Measurements from ENCODE around the gene CORO1C. TPM values are rescaled to one million over a fixed set of nuclear protein-coding genes. Genes with fewer than 3 reads are reported as not detected.

The CORO1C gene
- total and polyA plus RNA-seq, 9 of the 15 experiments (the other 6 are each of a cell fraction or from before 2014, with no cell fraction given), result 55.2 to 280 (median 150) TPM

GRCh38 chr12:108766294-108766693 lies 35.0 kb upstream of the CORO1C start (continued):
- no peak for TF ChIP-seq ZBTB12 (CRISPR knock-in tag; IDR thresholded peaks at IDR 0.05)
- TF ChIP-seq NR2C2 (CRISPR knock-in tag; IDR thresholded peaks at IDR 0.05), result no peak
- no peak for TF ChIP-seq NR2C2 (tag; IDR thresholded peaks at IDR 0.05)
- no peak for TF ChIP-seq HDGF (IDR thresholded peaks at IDR 0.05)

GRCh38 chr12:108765289-108765764 lies 34.0 kb upstream of the CORO1C start:
- peak overlapping the region in 1 of 2 experiments; percentile 41; a peak in 1 of 4 replicates for H3K9ac ChIP-seq (ENCODE audit: insufficient read depth in 1 of 2, low read depth in 2 of 2, low read length in 2 of 2)
- peak; percentile 38; the same call in 2 of the 3 replicates for ATAC-seq
- no peaks in the 10 kb centered on the region for H3K9me3 ChIP-seq (replicated peaks; ENCODE audit: control insufficient read depth, insufficient read depth, low read depth, low read length)
- H3K4me1 ChIP-seq (replicated peaks in 1 of 2; ENCODE audit: control insufficient read depth in 2 of 2, insufficient read depth in 2 of 2, low read length in 2 of 2), result peaks cover 0 to 16% of the 10 kb centered on the region in 2 experiments; a peak in 2 of 5 replicates
- no peak for FAIRE-seq
- no peak overlapping the region for H3K27ac ChIP-seq (ENCODE audit: extremely low read depth, low read depth, low read length)
- no peaks in the 10 kb centered on the region for H3K27me3 ChIP-seq (ENCODE audit: control insufficient read depth in 2 of 2, insufficient read depth in 2 of 2, low read length in 2 of 2)
- 52% methylated on average over 5 of the region's 10 CpGs for WGBS (ENCODE audit: insufficient coverage, low coverage, missing lambda C conversion rate)
- peak overlapping the region; percentile 32; the same call in 1 of the 2 replicates for H2AFZ ChIP-seq (ENCODE audit: low read depth, low read length)
- POLR2A ChIA-PET, result interaction anchor here (0.6 kb wide), 1 partner anchor 29 kb away, joined by 4 read pairs; no protein-coding TSS in a partner anchor
- CTCF ChIA-PET (ENCODE audit: low intra/inter-chr PET ratio), result no interaction called here
- no peaks in the 10 kb centered on the region for H4K20me1 ChIP-seq (replicated peaks; ENCODE audit: control insufficient read depth, insufficient read depth, low read length)
- H3K4me3 ChIP-seq, result no peak overlapping the region
- in situ Hi-C loops (cut with MboI) (no loop called here), intact Hi-C loops (cut with micrococcal nuclease) (no loop called here)
- DNase-seq (ENCODE audit: extremely low read depth in 1 of 4, low spot score in 3 of 4), result no peak
- no TSS peak for BruUV-seq (replicated peaks)
- H3K79me2 ChIP-seq (ENCODE audit: control insufficient read depth, insufficient read depth, low read length), result no peaks in the 10 kb centered on the region
- no peak overlapping the region for H3K4me2 ChIP-seq (ENCODE audit: insufficient read depth, low read length)
- no peaks in the 10 kb centered on the region for H3K36me3 ChIP-seq (ENCODE audit: control insufficient read depth, insufficient read depth, low read length)
- no peaks in the 10 kb centered on the region for H3K9me1 ChIP-seq (ENCODE audit: control insufficient read depth, insufficient read depth, low read length)
- TF ChIP-seq MCM7 (IDR thresholded peaks at IDR 0.05), result no peak
- no peak for TF ChIP-seq TEAD2 (tag; IDR thresholded peaks at IDR 0.05)
- TF ChIP-seq ZNF311 (CRISPR knock-in tag; IDR thresholded peaks at IDR 0.05), result no peak
- no peak for TF ChIP-seq HOMEZ (CRISPR knock-in tag; IDR thresholded peaks at IDR 0.05)
- TF ChIP-seq ZNF184 (CRISPR knock-in tag; IDR thresholded peaks at IDR 0.05), result no peak
- TF ChIP-seq FOXO4 (CRISPR knock-in tag; IDR thresholded peaks at IDR 0.05), result no peak
- TF ChIP-seq RAD51 (IDR thresholded peaks at IDR 0.05; ENCODE audit: borderline replicate concordance, low read depth), result no peak
- no peak for TF ChIP-seq SMAD2 (IDR thresholded peaks at IDR 0.05; ENCODE audit: low read depth, low read length)
- no peak for TF ChIP-seq JUN (IDR thresholded peaks at IDR 0.05; ENCODE audit: borderline replicate concordance, low read depth, low read length)
- no peak for TF ChIP-seq JUN (CRISPR knock-in tag; IDR thresholded peaks at IDR 0.05; ENCODE audit: borderline replicate concordance)
- no peak for TF ChIP-seq SMARCA5 (IDR thresholded peaks at IDR 0.05)
- no peak for TF ChIP-seq ZNF23 (CRISPR knock-in tag; IDR thresholded peaks at IDR 0.05)
- TF ChIP-seq TRIM25 (IDR thresholded peaks at IDR 0.05; ENCODE audit: borderline replicate concordance), result no peak
